Upper lobe of left lung (tissue), 4 donors: Measurements from ENCODE around the gene SRPX.

ENCODE experiments used
- EP300 ChIP-seq, 4 donors: sonication (generic); formaldehyde crosslinking; IDR thresholded peaks; one replicate each; pipeline ENCODE4 v1.5.1; 2017; ENCODE audit warnings: antibody characterized with exemption in 4 of 4, control low read depth in 2 of 4
- POLR2A ChIP-seq, 4 donors: fragments of 450-650 bp; IDR thresholded peaks; one replicate each; pipeline ENCODE4 v1.5.1; 2016 to 2017; ENCODE audit warnings: antibody characterized with exemption in 4 of 4, mild to moderate bottlenecking in 2 of 4
- TF ChIP-seq, protein P1 (sequence below), 6 experiments: fragments of 450-650 bp in 4 of 6; fragments of 200-600 bp in 2 of 6; sonication (generic) in 2 of 6; IDR thresholded peaks; one replicate each; pipeline ENCODE4 v1.5.1; 2016 to 2019; ENCODE audit warnings: antibody characterized with exemption in 6 of 6

DNA sequence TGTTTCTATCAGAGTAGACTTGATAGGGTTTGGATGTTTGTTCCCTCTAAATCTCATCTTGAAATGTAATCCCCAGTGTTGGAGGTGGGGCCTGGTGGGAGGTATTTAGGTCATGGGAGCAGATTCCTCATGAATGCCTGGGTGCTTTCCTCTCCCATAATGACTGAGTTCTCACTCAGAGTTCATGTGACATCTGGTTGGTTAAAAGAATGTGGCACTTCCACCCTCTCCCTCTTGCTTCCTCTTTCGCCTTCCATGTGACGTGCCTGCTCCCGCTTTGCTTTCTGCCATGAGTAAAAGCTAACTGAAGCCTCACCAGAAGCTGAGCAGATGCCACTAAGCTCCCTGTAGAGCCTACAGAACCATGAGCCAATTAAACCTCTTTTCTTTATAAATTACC is 47.3 kb upstream of the SRPX start:
- TF ChIP-seq EP300 (IDR thresholded peaks at IDR 0.05): no peak
- no peak for TF ChIP-seq POLR2A (IDR thresholded peaks at IDR 0.05)
- TF ChIP-seq, protein P1, sequence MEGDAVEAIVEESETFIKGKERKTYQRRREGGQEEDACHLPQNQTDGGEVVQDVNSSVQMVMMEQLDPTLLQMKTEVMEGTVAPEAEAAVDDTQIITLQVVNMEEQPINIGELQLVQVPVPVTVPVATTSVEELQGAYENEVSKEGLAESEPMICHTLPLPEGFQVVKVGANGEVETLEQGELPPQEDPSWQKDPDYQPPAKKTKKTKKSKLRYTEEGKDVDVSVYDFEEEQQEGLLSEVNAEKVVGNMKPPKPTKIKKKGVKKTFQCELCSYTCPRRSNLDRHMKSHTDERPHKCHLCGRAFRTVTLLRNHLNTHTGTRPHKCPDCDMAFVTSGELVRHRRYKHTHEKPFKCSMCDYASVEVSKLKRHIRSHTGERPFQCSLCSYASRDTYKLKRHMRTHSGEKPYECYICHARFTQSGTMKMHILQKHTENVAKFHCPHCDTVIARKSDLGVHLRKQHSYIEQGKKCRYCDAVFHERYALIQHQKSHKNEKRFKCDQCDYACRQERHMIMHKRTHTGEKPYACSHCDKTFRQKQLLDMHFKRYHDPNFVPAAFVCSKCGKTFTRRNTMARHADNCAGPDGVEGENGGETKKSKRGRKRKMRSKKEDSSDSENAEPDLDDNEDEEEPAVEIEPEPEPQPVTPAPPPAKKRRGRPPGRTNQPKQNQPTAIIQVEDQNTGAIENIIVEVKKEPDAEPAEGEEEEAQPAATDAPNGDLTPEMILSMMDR (IDR thresholded peaks at IDR 0.05): no peak
